MM.1S (cell line): ENCODE measurements around the gene ZBTB24.

Source experiments
- CTCF ChIP-seq: fragments of 300-600 bp; sonication (generic); IDR thresholded peaks from 2 replicates; pipeline ENCODE4 v1.5.1; 2016; ENCODE audit warnings: antibody characterized with exemption, low read length, mixed read lengths
- EZH2 ChIP-seq: fragments of 300-600 bp; sonication (generic); optimal IDR thresholded peaks from 2 replicates; pipeline ENCODE3; 2017; ENCODE audit warnings: low read depth, mild to moderate bottlenecking, antibody characterized with exemption, low read length, mixed read lengths
- EZH2phosphoT487 ChIP-seq: fragments of 300-600 bp; sonication (generic); IDR thresholded peaks from 2 replicates; pipeline ENCODE4 v1.6.1; 2018; ENCODE audit warnings: antibody characterized with exemption, low read length

DNA sequence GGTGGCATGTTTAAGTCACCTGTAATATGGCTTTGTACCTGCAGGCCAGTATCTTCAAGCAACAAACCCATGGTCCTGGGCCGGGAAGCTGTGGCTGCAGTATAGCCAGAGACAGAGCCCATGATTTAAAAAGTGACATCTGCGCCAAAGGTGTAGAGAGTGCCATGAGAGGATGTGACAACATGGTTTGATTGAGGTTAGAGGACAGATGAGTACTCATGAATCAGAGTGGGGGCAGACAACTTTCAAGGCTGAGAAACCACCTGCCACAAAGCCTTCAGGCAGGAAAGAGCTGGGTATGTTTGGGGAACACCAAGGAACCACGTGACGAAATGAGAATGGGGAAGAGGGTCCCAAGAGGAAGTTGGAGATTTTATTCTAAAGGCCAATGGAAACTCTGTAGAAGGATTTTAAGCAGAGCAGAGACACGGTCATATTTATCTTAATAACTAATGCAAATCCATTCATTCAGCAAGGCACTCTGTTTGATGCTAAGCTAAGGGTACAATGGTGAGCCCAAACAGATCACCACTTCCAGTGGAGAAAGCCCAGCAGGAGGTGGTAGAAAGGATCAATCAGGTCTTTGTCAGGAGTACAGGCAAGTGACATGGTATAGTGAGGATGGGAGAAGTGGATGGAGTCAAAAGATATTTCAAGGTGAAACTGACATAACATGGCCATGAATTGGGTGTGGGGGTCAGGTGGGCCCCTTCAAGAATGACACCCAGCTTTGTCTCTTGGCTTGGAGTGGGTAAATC lies 24.1 kb downstream of the ZBTB24 start:
- TF ChIP-seq CTCF (no peak), EZH2phosphoT487 (no peak), EZH2 (no peak)
